ENCODE measurements around the gene CDKAL1.

DNA sequence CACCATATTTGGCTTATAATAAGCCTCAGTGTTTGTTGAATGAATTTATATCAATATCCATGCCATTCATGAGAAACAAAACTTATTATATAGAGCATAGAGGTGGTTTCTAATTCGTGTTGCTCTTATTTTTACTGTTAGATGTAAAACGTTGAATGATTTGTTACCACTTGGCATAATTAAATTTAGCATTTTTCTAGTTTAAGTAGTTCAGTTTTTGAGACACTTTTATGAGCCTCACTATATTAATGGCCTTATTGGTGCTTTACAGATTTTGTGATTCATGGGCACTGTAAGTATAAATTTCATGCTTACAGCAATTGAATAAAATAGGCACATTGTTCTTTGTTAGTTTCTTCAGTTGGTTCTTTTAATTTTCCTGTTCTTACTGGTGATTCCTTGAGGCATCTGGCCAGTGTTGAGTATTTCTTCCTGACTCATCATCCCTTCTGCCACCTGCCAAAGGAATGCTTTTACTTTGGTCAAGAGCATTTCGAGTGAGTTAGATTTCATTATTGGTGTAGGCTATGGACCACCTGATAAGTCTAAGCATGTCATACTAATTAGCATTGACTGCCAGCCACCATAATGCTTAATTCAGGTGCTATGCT, 34.8 kb downstream of the CDKAL1 start:
- TF ChIP-seq, protein P1, sequence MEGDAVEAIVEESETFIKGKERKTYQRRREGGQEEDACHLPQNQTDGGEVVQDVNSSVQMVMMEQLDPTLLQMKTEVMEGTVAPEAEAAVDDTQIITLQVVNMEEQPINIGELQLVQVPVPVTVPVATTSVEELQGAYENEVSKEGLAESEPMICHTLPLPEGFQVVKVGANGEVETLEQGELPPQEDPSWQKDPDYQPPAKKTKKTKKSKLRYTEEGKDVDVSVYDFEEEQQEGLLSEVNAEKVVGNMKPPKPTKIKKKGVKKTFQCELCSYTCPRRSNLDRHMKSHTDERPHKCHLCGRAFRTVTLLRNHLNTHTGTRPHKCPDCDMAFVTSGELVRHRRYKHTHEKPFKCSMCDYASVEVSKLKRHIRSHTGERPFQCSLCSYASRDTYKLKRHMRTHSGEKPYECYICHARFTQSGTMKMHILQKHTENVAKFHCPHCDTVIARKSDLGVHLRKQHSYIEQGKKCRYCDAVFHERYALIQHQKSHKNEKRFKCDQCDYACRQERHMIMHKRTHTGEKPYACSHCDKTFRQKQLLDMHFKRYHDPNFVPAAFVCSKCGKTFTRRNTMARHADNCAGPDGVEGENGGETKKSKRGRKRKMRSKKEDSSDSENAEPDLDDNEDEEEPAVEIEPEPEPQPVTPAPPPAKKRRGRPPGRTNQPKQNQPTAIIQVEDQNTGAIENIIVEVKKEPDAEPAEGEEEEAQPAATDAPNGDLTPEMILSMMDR (IDR thresholded peaks at IDR 0.05; ENCODE audit: low read length), result no peak
- TF ChIP-seq EZH2phosphoT487 (IDR thresholded peaks at IDR 0.05; ENCODE audit: low read length), result no peak
